Left ventricle myocardium inferior (tissue), 1 donor: Measurements from ENCODE around the gene PPP1R9A. TPM values are rescaled to one million over a fixed set of nuclear protein-coding genes. Genes with fewer than 3 reads are reported as not detected.
A peak's percentile ranks its signal among the peaks of the same experiment; 100 is the strongest.

Experiments used
- DNase-seq: peaks from one replicate; pipeline ENCODE4 v3.0.0-alpha.2; 2020
- H3K27ac ChIP-seq: fragments of 200-600 bp; replicated peaks from 2 replicates; pipeline ENCODE4 v1.8.0; 2021
- H3K27me3 ChIP-seq: fragments of 200-600 bp; 2 replicates; pipeline ENCODE4 v1.8.0; 2021; ENCODE audit warnings: low read depth
- H3K36me3 ChIP-seq: fragments of 200-600 bp; 2 replicates; pipeline ENCODE4 v1.8.0; 2021
- H3K4me1 ChIP-seq: fragments of 200-600 bp; 2 replicates; pipeline ENCODE4 v1.8.0; 2021
- H3K4me3 ChIP-seq: fragments of 200-600 bp; 2 replicates; pipeline ENCODE4 v1.8.0; 2021; ENCODE audit warnings: mild to moderate bottlenecking, moderate library complexity
- H3K9me3 ChIP-seq: fragments of 200-600 bp; replicated peaks from 2 replicates; pipeline ENCODE4 v1.8.0; 2021
- CTCF ChIP-seq: fragments of 200-600 bp; IDR thresholded peaks from 2 replicates; pipeline ENCODE4 v1.8.0; 2021; ENCODE audit warnings: antibody characterized with exemption, mild to moderate bottlenecking, borderline replicate concordance
- intact Hi-C: fragments of 100-400 bp; cut with micrococcal nuclease; formaldehyde crosslinking; loops from one replicate; pipeline ENCODE4 v1.11.0; 2022
- total RNA-seq: library from RNA; stranded (reverse); fragmentation: NEBNext Ultra II Directional; extraction: Animal tissue kit (Norgen Biotek cat#: 25700); gene quantifications from one replicate; pipeline ENCODE4 v1.2.1, GENCODE V29; 2021
- donor health status: DM: no; HTN: yes; CAD: no; lungs with severe emphysema.

Gene PPP1R9A
- total RNA-seq, 1 donor from 2014 or later: 27.6 TPM

DNA sequence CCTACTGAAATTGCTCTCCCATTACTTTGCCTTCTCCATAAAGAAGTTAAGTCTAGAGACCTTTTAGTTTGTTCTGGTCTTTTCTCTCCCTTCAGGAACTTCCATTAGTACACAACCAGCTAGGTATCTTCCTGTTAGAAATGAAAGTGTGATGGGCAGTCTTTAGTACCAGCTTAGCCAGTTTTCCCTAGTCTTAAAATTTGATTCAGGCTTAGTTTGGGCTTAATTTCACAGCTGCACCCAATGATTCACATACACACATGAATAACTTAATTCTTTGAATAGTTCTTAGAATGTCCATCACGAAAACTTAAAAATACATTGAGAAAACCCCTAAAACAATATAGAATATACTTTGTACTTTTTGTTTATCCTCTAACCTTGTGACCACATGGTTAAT, 2.4 kb upstream of the PPP1R9A start:
- intact Hi-C loops: no loop called here
- Histone ChIP-seq H3K4me1 (peaks cover 12% of the 10 kb centered on the region), H3K4me3 (no peak overlapping the region), H3K36me3 (no peaks in the 10 kb centered on the region), H3K27me3 (no peaks in the 10 kb centered on the region), H3K27ac (no peak overlapping the region), H3K9me3 (no peaks in the 10 kb centered on the region)
- TF ChIP-seq CTCF: no peak
- no peak for DNase-seq

- intact Hi-C loops: no loop called here
These were observed 1.1 kb upstream of the PPP1R9A start for GRCh38 chr7:94906065-94906851.

GRCh38 chr7:94907811-94908322, 473 bp downstream of the PPP1R9A start:
- TF ChIP-seq CTCF: no peak
- peak overlapping the region; percentile 74 for H3K4me3 ChIP-seq
- no peaks in the 10 kb centered on the region for H3K27me3 ChIP-seq
- intact Hi-C loops: no loop called here
- H3K36me3 ChIP-seq: no peaks in the 10 kb centered on the region
- H3K27ac ChIP-seq: peak overlapping the region; percentile 78
- peaks cover 20% of the 10 kb centered on the region for H3K4me1 ChIP-seq
- no peaks in the 10 kb centered on the region for H3K9me3 ChIP-seq
- DNase-seq: no peak

More at GRCh38 chr7:94906065-94906851, 1.1 kb upstream of the PPP1R9A start:
- no peaks in the 10 kb centered on the region for H3K36me3 ChIP-seq
- H3K27me3 ChIP-seq: no peaks in the 10 kb centered on the region
- no peak overlapping the region for H3K4me3 ChIP-seq
- H3K9me3 ChIP-seq: no peaks in the 10 kb centered on the region
- no peak for TF ChIP-seq CTCF
- H3K27ac ChIP-seq: no peak overlapping the region
- H3K4me1 ChIP-seq: peaks cover 12% of the 10 kb centered on the region
- DNase-seq: no peak

- Histone ChIP-seq H3K9me3 (no peaks in the 10 kb centered on the region), H3K4me1 (peaks cover 20% of the 10 kb centered on the region), H3K36me3 (no peaks in the 10 kb centered on the region), H3K4me3 (peak overlapping the region; percentile 74), H3K27me3 (no peaks in the 10 kb centered on the region), H3K27ac (peak overlapping the region; percentile 78)
- TF ChIP-seq CTCF: no peak
- peak; percentile 19 for DNase-seq
- intact Hi-C loops: no loop called here
These were observed 1.2 kb downstream of the PPP1R9A start for GRCh38 chr7:94908323-94909178.

DNA sequence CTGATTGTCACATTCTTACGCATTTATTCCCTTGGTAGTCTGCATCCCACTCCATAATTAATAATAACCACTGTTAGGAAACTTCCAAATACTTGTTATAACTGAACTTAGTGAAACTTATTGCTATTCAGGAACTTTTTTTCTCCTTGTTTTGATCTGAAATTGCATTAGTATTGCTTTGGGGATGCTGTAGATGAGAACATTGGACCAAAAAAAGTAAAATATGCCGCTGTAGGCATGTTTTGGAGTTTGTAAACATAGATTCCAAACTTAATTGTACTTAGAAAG, 1.7 kb downstream of the PPP1R9A start:
- no peaks in the 10 kb centered on the region for H3K36me3 ChIP-seq
- TF ChIP-seq CTCF: no peak
- no peaks in the 10 kb centered on the region for H3K9me3 ChIP-seq
- H3K4me3 ChIP-seq: peak overlapping the region; percentile 74
- DNase-seq: no peak
- H3K27ac ChIP-seq: no peak overlapping the region
- H3K27me3 ChIP-seq: no peaks in the 10 kb centered on the region
- H3K4me1 ChIP-seq: peaks cover 20% of the 10 kb centered on the region
- intact Hi-C loops: no loop called here
